GM04503 (cell line): Measurements from ENCODE around the gene ZNF217.
"Not testable (repeated sequence)": the region's sequence is repeated elsewhere in the genome, so short reads cannot be mapped to it uniquely, and the experiment has no call there.

Source experiments
- DNase-seq: peaks from one replicate; pipeline ENCODE4 v3.0.0-alpha.2; 2012; ENCODE audit warnings: low read depth

Gene ZNF217

GRCh38 chr20:53598140-53599043 lies 4.8 kb upstream of the ZNF217 start:
- no peak for DNase-seq

- no peak for DNase-seq
Measured at GRCh38 chr20:53597521-53598120, 4.0 kb upstream of the ZNF217 start.

- no peak for DNase-seq
Measured at GRCh38 chr20:53597030-53597482, 3.4 kb upstream of the ZNF217 start.

DNA sequence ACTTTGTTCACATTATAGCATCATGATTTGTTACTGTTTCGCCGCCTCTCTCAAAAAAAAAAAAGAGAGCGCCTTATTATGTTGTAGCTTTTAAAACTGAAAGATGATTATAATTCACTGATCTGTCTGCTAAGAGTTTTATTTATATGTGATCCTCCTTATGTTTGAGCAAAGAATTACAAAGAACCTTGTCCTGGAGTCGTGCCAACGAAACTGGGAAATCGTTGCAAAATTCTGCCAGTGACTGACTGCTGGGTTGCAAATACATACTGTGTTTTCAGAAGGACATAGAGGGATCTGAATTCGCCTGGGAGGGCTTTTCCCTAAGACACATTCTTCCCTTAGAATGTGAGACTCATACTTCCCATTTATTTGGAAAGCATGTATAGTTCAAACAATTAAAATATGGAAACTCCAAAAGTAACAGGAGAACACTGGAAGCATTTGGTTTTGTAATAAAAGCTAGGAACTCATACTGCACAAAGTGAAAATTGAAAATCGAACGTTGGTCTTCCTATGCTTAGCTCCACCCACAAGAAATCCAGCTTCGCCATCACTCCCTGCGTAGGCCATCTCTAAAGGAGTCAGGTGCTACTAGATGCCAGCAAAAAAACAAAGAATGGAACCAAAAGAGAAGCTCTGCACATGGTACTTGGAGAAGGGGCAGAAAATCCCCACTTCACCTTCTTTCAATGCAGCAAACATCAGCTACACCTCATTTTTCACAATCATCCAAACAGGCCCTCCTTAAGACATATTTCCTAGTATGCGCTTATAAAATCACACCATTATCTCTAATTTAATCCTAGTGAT lies 2.8 kb upstream of the ZNF217 start:
- DNase-seq: not testable (repeated sequence)

DNA sequence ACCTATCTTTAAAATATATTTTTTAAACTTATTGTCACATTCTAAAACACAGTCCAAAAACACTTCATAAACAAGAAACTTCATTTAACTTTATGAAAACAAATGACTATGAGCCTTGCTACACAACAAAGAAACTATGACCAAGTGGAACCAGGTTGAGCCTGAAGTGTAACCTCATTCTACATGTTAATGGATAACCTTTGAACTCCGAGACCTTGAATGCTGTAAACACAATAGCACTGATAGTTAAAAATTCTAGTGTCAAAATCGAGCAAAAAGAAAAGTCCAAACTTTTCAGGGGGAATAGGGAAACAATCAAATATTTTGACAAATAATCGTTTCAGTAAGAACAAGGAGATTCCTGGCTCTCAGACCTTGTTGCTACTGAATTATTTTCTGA lies 2.1 kb upstream of the ZNF217 start:
- DNase-seq: not testable (repeated sequence)

- no peak for DNase-seq
Measured at GRCh38 chr20:53595018-53595378, 1.4 kb upstream of the ZNF217 start.

DNA sequence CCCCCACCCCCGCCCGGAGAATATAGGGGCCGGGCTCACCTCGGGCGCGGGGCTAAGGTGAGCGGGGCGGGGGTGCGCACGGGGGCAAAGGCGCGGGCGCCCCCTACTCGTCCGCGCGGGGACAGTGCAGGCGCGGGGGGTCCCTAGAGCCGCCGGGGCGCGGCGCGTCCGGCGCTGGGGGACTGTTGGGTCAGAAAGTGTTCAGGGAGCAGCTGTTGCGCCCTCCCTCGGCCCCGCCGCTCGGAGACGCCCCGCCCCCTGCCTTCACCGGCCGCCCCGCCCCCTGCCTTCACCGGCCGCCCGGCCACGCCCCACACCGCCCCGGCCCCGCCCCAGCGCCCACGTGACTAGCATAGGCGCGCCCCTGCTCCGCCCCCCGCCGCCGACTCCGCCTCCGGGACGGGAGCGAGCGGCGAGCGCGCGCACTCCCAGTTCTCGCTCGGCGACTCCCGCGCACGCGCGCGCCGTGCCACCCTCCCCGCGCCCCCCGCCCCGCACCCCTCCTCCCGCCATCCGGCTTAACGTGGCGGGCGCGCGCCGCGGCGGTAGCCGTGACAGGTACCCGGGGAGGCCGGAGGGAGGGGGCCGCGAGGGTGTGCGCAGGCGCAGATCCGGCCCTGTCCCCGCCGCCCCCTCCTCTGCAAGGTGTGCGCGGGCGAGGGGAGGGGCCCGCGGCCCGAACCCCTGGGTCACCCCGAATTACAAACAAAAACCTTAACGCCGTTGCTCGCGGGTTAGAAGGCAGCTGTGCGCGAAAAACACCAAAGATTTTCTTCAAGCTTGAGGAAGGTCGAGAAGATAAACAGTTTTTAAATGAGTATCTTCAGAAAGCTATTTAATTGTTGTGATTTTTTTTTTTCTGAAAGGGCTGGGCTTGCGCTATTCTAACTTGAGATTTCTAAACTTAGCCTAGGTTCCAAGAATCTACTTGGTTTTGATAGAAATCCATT lies 704 bp upstream of the ZNF217 start:
- no peak for DNase-seq

DNA sequence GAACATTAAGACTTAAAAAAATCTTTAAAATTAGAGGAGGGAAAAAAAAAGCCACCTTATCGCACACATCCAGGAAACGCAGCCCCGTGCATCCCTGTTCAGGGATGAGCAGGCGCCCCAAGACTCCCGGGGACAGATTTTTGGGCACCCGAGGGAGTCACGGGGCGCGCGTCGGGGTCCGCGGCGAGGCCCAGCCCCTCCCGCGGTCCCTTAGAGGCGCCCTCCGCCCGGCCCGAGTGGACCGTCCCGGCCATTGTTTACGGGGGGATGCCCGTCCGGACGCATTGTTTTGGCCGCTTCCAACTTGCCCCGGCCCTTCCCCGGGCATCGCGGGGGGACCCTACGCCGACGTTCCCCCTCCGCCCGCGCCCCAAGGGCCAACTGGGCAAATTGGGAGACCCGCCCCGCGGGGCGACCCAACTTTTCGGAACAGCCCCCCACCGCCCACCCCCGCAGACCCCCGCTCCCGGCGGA lies 610 bp downstream of the ZNF217 start:
- no peak for DNase-seq

DNA sequence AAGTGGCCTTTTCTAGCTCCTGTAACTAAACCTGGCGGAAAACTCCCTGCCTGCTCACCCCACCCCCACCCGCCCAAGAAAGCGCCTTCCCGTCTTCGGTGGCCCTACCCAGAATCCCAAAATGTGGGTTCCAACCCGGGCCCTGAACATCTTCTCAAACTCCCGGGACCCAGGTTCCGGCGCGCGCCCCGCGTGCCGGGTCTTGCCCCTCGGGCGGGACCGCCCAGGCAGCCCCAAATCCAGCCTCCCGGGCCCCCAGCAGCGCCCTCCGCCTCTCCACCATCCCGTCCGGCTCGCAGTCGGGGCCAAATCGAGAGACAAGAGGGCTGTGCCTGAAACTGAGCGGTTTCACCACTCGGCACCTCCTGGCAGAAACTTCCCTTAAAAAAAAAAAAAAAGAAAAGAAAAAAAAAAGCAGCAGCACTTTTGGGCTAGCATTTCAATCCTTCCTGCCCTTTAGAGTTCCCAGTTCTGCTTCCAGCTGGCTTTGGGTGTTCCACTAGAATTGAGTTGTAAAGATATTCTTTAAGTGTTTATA lies 1.1 kb downstream of the ZNF217 start:
- DNase-seq: not testable (repeated sequence)

GRCh38 chr20:53591941-53592441 lies 1.6 kb downstream of the ZNF217 start:
- DNase-seq: not testable (repeated sequence)

DNA sequence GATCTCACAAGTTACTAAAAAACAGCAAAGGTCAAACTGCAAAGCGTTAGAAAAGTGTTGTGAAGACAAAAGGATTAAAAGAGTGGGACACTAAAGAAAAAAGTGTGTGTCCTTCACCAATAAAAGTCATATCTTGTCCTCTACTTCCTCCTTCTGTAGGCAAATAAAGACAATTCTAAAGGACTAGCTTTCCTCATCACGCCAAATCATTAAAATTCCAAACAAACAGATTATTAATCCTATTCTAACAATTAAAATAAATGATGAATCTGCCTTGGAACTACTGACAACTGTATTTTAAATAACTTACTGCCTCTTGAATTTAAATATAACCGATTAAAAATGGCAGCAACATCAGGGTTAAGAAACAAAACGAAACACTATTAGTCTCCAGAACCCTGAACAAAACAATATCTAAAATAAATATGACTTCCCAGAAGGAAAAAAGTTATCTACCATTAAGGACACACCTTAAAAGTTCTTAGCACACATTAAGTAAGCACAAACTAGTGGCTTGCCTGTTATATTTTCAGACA lies 2.4 kb downstream of the ZNF217 start:
- DNase-seq: not testable (repeated sequence)

DNA sequence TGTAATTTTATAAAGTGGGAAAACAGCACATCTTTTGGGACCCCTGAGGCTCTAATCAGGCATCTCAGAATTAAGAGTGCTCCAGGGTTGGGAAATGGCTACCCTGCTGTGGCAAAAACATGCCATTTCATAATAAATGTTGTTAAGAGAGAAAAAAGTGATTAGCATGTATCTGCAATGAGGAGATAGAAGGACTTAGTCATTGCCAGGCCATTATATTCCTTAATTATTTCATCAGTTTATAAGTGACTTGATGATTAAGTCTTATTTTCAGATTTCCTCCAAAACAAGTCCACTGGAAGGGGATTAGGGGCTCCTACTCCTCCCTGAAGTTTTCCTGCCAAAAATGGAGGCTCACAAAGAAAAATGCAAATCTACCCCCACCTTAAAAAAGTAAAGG lies 3.0 kb downstream of the ZNF217 start:
- DNase-seq: not testable (repeated sequence)

GRCh38 chr20:53590122-53590521 lies 3.5 kb downstream of the ZNF217 start:
- DNase-seq: not testable (repeated sequence)

DNA sequence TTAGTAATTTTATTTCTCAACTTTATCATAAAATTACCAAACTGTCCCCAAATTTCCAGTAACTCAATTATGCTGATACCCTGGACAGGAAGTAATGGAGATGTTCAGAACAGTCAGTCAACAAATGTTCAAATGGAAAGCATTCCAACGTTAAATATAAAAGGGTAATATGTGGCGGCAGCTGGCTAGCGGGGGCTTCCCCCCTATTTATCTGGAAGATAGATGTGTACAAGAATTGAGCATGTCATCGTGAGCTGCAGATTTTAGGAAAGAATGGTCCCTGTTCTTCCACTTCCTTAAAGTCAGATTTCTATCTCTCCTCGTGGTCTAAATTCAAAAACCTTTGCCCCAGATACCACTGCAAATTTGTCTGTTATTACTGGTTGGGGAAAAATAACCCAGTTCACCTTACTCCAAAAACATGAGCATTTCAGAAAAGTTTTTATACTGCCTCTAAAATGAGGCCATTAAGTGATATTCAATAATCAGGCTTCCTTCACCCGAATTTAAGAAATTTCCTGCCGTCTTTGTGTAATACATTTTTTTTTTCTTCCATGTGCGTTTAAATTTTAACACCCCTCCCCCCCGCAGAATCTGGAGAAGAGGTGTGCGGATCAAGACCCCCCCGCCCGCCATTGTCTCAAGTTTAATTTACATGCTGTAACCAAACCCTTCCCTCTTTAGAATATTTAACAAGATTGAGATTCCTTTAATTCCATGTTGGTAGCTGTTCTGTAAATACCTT lies 4.1 kb downstream of the ZNF217 start:
- DNase-seq: not testable (repeated sequence)

DNA sequence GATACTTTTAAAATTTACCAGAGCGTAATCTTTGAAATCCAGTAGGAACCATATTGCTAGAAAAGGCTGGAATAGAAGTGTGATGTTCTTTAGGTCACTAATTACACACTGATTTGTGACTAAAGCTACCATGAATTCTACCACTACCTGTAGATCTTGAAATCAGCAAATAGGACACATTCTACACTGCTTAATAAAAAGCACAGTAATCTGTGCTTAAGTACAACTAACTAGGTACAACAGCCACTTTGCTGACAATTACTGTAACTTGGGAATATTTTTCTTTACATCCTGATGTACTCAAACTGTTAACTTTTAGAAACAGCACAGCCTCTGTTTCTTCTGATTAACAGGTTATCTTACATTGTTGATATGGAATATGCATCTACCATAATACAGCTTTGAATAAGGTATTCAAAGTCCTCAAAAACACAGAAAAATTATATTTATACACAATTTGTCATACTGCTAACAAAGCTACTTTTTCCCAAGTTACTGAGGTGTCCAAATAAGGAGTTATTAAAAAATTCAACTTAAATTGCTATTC lies 6.4 kb downstream of the ZNF217 start:
- not testable (repeated sequence) for DNase-seq

DNA sequence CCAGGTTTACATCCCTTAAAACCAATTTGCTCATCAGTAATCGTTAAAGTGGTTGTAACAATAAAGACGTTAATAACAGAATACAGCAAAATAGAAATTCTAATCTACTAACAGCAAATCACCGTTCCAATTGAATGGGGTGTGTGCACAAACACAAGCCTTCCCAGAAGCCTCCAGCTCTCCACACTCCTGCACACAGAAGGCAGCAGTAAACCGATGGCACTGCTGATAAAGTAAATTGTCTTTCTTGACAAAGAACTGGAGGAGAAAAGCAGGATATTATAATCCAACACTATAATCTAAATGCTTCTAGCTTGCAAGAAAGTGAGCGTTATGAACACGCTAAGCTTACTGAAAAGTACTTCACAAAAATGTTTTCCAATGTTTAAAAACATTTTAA lies 7.0 kb downstream of the ZNF217 start:
- DNase-seq: no peak

DNA sequence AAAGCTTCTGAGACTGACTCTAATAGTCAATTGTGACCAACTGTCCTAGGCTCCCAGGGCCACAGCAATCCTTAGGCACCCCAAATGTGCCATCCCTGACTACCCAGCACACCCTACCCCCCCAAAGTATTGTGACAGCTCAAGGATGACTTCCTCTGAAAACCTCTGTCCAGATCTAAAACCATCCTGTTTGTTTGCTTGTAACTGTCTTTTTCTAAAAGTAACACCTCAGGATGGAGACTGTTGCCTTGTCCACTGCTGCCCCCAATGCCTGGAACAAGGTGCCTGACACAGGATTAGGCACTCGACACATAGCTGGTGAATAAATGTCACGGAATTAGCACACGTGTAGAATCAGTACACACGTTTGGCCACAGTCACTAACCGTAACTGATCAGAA lies 7.7 kb downstream of the ZNF217 start:
- DNase-seq: not testable (repeated sequence)

DNA sequence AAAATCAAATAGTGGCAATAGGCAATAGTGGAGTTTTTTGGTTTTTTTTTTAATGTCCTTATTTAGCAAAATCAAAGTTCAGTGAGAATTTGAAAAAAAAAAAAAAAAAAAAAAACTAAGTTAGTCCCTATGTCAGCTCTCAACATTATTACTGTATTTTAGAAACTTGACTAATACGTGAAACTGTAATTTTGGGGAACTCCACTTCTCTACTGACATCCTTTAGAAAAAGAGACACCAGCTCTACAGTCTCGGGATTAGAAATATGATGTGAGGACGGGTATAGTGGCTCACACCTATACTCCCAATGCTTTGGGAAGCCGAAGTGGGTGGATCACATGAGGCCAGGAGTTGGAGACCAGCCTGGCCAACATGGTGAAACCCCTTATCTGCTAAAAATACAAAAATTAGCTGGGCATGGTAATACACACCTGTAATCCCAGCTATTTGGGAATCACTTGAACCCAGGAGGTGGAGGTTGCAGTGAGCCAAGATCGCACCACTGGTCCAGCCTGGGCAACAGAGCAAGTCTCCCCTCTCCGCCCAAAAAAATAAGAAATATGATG lies 8.6 kb downstream of the ZNF217 start:
- DNase-seq: not testable (repeated sequence)

DNA sequence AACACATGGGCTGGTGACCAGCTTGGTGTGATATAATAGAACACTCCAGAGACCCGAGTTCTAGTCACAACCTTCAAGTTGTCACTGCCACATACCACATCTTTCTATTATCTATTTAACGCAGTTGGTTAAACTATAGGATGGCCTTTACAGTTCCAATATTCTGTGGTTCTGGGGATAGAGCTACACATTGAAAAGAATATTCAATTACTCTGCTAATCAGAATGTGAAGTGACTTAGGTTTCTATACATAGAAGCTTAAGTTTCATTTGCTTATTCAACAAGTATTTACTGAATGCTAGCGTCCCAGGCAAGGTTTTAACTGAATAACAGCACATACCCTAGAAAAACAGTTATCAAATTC lies 9.1 kb downstream of the ZNF217 start:
- not testable (repeated sequence) for DNase-seq
